ENCODE data around the gene NLRP14.
A peak's percentile ranks its signal among the peaks of the same experiment; 100 is the strongest.

NLRP14 gene, protein sequence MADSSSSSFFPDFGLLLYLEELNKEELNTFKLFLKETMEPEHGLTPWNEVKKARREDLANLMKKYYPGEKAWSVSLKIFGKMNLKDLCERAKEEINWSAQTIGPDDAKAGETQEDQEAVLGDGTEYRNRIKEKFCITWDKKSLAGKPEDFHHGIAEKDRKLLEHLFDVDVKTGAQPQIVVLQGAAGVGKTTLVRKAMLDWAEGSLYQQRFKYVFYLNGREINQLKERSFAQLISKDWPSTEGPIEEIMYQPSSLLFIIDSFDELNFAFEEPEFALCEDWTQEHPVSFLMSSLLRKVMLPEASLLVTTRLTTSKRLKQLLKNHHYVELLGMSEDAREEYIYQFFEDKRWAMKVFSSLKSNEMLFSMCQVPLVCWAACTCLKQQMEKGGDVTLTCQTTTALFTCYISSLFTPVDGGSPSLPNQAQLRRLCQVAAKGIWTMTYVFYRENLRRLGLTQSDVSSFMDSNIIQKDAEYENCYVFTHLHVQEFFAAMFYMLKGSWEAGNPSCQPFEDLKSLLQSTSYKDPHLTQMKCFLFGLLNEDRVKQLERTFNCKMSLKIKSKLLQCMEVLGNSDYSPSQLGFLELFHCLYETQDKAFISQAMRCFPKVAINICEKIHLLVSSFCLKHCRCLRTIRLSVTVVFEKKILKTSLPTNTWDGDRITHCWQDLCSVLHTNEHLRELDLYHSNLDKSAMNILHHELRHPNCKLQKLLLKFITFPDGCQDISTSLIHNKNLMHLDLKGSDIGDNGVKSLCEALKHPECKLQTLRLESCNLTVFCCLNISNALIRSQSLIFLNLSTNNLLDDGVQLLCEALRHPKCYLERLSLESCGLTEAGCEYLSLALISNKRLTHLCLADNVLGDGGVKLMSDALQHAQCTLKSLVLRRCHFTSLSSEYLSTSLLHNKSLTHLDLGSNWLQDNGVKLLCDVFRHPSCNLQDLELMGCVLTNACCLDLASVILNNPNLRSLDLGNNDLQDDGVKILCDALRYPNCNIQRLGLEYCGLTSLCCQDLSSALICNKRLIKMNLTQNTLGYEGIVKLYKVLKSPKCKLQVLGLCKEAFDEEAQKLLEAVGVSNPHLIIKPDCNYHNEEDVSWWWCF

DNA sequence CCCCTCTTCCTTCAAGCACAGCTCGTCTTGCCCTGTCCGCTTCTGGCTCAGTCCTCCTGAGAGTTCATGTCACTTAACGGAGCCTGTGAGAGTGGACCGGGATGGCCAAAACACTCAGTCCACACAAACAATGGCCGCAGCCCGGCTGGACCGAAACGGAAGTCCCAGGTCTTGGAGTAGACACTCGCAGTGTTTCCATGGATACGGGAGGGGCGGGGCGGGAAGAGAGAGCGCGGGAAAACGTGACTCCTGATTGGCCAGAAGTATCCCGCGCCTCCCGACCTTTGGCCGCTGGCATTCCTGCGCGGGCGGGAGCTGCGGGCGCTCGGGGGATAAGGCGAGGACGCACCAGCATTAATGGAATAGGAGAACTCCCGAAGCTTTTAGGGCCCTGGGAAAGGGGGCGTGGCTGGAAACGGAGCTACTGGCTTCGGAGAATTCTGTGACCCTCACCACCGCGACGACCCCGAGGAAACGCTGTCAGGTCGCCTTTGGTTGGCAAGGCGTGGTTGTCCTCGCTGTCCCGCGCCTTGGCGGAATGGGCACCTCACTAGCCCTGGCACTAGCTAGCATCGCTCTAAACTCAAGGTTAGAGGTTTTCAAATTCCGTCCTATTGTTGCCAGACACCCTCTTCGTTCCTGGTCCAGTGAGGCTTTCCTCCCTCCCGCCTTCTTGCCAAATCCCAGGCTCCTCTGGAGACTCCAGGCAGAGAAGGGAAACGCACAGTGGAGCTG is at the start of gene NLRP14, which contains the start of gene ZNF214:
NLRP14 (plus strand) TSS at position 297 of the 735 bp plus-strand sequence. CDS start 18,108 bp downstream, outside the sequence.
ZNF214 (minus strand) TSS at position 164 of the 735 bp plus-strand sequence. CDS start 17,511 bp downstream, outside the sequence.
- DNase-seq, result peak; percentile 1 to 8

DNA sequence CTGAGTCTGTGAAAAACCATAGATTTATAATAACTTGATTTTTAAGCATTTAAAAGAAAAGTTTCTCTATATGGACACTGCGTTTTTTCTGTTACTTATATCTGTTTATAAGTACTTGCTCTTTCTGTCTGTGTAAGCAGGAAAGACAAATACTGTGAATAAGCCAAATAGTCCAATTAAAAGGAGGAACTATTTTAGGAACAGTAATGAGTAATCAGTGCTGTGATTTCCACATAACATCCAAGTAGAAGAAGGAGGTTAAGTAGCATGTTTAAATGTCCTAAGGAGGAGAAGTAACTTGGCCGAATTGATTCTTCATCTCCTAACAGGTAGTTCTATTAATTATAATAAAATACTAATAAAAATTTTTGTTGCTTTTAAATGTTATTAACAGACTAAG is 40.9 kb upstream of the NLRP14 start:
- no peak for DNase-seq

DNA sequence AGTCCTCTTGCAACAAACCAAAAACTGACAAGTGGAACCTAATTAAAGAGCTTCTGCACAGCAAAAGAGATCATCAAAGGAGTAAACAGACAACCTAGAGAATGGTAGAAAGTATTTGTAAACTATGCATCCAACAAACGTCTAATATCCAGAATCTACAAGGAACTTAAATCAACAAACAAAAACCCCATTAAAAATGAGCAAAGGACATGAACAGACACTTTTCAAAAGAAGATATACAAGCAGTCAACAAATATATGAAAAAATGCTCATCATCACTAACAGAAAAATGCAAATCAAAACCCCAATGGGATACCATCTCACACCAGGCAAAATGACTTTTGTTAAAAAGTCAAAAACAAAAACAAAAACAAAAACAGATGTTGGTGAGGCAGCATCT is 33.8 kb upstream of the NLRP14 start:
- DNase-seq, result no peak

DNA sequence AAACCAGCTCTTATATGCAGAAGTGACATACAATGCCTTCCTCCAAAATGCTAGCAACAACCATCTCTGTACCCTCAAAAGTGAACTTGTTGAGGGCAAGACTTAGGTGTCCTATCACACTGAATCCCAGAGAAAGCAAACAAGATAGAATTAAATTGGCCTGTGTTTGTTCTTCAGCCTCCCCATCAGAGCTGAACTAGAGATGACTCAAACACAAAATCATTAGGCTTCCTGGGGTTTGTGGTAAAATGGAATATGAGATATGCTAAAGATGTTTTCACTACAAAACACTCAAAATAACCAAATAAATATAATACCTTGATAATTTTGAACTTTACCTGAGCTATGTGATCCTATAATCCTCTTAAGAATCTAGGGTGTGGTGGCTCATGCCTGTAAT is 31.8 kb upstream of the NLRP14 start:
- DNase-seq, result no peak

DNA sequence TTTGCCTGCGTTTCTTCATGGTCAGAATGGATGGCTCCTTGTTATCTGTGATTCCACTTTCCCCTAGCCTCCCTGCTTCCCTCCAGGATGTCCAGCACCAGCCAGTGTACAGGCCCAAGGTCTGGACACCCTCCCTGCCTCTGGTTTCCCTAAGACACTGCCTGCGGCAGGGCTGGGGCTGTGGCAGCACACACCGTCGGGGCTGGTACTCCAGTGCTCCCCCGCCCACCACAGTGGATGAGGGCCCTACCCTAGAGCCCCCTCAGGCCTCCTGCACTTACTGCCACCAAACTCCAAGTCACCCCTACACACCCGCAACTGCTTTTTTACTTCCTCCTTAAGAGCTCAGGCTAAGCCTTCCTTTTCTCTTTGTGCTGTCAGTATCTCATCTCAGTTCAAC is 29.1 kb upstream of the NLRP14 start:
- DNase-seq, result no peak

DNA sequence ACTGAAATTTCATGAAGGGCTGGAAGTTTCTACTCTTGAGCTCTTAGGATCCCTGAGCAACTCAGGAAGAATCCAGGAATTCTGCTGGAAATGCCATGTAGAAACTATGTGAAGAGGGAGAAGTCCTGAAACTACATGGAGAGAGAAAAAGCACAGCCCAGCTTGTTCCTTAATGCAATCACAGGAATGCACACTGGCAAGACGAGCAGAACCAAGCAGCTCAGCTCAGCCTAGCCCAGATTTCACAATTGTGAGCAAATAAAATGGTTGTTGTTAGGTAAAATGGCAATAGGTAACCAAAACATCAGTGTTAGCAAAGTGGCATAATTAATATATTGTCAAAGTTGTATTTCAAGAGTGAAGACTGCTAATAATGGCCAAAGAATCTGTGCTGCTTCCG is 28.3 kb upstream of the NLRP14 start:
- no peak for DNase-seq

DNA sequence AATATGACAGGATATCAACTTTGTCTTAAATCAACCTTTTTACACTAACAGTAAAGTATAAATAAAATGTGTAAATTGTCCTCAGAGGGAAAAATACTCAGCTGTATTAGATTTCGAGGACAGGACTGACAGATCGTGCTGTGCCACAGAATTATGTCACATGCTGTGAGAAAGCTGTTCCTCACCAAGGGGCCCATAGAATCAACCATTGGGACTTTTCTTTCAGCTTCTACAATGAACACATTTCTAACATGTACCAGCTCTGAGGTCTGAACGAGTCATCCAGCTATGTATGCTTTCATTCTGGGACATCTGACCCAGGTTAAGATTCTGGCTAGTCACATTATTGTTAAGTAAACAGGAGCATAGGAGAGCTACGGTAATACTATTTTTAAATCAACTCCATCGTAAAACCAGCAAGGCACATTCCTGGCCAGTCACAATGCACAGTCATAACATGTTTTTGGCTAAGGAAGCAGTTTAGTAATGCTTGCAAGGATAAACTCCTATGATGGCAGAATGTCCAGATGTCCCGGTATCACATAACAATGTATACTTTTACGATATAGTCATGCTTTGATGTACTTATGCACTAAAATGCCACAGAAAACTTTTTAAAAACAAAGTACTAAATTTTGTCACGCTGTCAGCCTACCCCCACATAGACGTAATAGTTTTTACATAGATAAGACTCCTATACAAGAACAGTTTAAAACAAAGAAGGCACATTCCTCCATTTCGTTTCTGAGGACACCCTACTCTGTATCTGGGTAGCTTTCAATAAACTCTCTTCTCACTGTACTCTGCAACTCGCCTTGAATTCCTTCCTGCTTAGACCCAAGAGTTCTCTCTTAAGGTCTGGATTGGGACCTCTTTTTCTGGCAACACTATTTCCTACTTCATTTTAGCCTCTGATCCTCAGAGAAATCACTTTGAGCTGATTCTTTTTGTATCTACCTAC is 27.5 kb upstream of the NLRP14 start:
- no peak for DNase-seq

DNA sequence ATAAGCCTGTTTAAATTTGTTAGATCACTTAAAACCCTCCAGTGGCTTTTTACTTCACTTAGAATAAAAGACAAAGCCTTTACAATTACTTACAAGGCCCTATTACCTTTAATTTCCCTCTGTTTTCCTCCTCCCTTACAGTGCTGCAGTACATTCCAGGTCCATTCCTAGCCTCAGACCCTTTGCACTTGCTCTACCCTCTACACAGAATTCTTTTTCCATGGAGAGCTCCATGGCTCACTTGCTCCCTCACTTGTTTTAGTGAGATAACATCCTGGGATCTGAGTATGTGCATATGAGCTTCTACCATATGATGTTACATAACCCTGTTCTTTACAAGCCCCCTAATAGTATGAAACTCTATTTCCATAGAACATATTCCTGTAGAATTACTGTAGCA is 24.6 kb upstream of the NLRP14 start:
- no peak for DNase-seq

DNA sequence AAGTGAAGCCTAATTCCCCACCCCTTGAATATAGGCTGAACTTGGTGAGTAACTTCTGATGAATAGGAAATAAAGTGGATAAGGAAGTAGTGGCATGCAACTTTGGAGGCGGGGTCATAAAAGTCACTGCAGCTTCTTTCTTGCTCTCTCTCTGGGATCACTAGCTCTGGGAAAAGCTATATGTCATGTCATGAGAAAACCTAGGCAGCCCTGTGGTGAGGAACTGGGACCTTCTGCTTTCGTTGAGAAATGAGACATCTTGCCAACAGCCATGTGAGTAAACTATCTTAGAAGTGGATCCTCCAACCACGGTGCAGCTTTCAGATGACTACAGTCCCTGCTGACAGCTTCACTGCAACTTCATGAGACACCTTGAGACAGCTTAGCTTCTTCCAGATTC is 15.8 kb upstream of the NLRP14 start:
- DNase-seq, result no peak

DNA sequence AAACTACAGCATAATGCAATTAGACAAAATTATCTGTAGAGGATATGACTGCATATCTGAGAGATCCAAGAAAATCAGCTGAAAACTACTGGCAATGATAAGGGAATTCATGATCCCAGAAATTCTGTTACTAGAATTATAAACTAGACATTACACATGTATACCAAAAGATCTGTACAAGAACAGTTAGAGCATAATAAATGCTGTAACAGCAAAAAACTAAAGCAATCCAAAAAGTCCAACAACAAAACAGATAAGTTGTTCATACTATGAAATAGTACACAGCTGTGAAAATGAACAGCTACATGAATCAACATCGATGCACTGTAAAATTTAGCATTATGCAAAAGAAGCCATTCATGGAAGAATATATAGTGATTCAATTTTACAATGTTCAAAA is 6.2 kb upstream of the NLRP14 start:
- DNase-seq, result no peak

DNA sequence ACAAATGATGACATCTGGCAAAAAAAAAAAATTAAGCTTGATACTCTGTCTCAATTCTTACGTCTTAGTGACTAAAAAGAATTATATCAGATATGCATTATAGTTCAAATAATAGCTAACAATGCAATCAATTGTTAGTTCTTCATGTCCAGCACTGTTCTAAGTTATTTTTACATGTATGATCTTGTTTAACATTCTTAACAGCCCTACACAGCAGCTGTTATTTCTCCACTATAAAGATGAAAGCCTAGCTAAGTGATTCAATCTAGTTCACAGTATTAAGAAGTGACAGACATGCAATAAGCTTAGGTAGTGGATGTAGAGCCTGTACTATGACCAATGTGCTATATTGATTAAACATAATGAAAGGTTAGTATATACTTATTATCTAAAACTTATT is 4.3 kb upstream of the NLRP14 start:
- DNase-seq, result no peak

DNA sequence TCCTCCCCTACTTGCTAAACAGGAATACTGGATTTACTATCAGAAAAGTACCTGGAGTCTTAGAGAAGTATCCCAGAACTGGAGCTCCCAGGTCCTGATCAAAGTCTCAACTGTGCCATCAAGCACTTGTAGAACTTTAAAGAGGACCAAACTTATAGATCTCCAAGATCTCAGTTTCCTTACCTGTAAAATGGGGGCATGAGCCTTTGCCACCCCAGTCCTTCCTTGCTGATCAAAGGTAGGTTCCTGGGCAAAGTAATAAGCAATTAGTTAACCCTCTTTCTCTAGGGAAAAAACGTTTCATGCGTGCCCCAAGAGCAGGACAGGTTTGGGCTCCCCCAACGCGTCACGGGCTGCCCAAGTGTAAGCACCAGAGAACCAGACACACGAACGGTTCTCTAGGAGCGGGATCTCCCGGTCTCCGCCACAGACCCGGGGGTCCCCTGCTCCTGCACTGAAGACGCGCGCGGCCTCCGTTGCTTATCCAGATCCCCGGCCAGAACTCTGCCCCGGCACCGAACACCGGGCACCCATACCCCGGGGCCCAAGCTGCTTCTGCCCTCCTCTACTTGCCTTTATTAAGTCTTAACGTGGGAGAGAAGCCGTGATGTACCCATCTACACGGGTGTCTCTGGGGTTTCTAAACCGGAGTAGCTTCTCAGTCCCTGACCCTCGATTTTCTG is 638 bp upstream of the NLRP14 start:
- DNase-seq, result no peak

DNA sequence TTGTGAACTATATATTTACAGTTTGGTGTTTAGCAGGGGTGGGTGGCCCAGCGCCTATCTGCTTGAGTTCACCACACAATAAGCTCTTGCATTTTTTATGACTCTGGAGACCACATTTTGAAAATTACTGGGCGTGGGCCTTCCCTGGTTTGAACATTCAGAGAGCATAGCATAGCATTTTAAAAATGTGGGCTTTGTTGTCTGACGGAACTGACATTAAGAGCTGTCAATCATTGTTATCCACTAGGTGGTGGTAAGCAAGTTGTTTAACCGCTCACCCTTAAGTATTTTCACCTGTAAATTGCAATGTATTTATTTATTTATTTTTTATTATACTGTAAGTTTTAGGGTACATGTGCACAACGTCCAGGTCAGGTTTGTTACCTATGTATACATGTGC is 1.0 kb downstream of the NLRP14 start:
- DNase-seq, result no peak

DNA sequence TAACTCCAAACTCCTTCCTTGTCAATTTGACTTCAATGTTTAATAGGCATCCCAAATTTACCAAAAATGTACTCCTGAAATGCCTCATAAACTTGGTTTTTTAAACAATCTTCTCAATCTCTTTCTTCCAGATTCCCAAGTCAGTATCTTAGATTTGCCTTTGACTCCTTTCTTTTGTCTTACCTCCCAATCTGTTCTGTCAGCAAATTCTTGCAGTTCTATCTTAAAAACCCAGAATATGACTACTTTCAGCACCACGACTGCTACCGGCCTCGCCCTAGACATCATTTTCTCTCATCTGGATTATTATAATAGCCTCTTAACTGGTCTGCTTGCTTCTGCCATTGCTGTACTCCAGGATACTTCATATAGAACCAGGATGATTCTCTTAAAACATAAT is 7.9 kb downstream of the NLRP14 start:
- DNase-seq, result no peak

DNA sequence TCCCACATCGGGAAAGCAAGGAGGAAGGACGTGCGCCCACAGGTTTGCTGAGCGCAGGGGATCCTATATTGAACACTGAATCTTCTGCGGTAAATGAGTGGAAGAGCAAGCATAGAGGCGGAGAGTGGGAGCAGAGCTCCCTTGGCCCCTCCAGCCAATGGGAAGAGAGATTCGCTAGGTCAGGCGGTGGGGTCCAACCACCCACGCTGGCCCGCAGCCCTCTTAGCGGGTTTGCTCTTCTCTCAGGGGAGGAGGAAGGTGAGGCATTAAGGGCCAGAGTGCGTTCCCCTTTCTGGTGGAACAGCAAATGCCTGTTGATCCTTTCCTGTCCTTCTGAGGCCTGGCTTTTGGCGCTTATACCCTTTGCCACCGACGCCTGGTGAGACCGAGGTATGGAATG is 10.6 kb downstream of the NLRP14 start:
- no peak for DNase-seq

DNA sequence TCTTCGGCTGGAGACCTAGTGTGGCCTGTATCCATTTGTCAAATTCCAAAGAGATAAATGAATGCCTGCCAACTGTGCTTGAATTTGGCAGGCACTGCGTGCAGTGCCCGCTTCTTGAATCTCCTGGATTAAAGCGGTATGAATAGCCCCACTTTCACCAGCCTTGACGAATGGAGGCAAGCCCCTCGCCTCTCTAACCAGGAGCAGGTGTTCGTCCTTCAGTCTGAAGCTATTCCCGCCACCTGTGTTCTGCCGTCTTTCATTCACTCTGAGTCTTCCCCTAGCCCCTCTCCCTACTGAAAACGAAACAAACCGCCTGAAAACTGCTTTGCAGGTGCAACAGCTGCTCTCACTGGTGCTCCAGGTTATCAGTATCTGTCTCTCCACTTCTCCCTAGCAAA is 11.2 kb downstream of the NLRP14 start:
- no peak for DNase-seq

DNA sequence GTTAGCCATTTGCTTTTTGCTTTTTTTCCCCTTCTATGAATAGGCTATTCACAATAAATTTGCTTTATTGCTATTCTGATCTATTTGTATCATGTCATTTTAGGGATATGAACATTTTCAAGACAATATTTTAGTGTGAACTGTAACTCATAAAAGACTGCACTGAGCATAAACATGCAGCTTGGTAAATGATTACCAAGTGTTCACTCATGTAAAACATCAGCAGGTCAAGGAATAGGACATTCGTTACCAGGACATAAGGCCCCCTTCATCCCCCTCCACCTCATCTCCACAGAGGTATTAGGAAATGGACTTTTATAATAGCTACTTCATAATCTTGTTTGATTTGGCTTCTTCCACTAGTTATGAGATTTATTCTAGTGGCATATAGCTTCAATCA is 12.4 kb downstream of the NLRP14 start:
- DNase-seq, result no peak

DNA sequence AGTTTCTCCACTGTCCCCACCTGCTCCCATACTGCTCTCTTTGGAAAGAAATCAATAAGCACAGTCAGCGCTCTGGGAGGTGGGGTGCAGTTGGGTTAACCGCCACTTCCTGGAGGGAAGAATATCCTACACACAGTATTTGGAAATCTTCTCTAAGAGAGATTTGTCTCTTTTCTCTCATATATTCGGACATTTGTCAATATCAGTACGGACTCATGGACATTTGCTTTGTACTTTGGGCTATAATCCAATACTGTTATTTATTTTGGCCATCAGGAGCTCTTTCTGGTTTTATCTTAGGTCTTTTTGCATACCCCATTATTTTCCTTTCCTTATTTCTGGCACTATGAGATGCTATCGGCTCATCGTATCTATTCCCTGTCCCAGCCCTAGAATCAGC is 13.7 kb downstream of the NLRP14 start:
- DNase-seq, result no peak

DNA sequence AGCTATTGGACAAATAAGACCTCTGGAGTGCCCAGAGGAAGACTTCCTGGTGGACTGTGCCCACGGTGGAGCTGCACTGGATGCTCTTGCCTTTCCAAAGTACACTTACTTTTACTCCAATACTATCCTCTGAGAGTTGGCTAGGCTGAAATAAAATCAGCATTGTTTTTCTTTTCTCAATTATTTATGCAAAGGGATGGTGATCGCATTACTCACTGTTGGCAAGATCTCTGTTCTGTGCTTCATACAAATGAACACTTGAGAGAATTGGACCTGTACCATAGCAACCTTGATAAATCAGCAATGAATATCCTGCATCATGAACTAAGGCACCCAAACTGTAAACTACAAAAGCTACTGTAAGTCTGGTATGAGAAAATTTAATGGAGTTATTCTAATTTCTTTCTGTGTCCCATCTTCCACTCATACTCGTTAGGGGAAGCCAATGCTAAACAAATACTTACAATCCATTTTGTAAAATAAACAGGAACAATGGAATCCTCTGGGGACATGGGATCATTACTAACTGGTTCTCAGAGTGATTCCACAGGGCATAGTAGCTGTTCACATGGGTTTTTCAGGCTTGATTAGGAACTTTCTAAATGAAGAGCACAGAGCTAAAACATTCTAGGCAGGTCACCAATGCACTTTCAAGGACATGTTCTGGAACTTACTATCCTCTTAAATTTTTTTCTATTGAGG is 26.3 kb downstream of the NLRP14 start:
- DNase-seq, result no peak

DNA sequence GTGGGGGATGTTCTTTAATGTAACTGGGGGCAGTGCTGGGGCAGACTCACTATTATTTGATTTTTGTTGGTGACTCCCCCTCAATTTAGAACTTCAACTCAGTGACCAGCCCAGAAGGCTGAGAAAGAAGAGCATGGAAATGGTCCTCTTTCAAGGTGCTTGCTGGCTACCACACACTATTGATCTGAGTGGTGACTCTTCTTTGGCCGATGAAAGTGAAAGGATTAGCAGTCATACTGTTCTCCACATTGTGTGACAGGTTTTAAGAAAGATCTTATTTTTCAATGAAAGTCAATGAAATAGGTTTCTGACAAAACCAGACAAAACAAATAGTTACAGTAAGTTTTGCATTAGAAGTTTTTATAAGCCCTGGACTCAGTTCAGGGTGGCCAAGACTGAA is 29.9 kb downstream of the NLRP14 start:
- no peak for DNase-seq

All from activated CD4-positive, alpha-beta T cell treated with anti-CD3 and anti-CD28 coated beads, Interleukin-2, amount 50 U/mL, for 48 hours (primary cell).